Tibial nerve (tissue), 4 donors: Measurements from ENCODE around the gene NPEPPS. TPM values are rescaled to one million over a fixed set of nuclear protein-coding genes. Genes with fewer than 3 reads are reported as not detected.

Experiments
- DNase-seq, 2 donors: peaks; one replicate each; pipeline ENCODE4 v3.0.0-alpha.2; 2019; ENCODE audit warnings: low spot score in 2 of 2
- H3K27ac ChIP-seq, 4 donors: fragments of 200-600 bp; sonication (generic) in 3 of 4; one replicate each; pipeline ENCODE4 v1.5.1; 2017 to 2019; ENCODE audit warnings: mild to moderate bottlenecking in 1 of 4
- H3K27me3 ChIP-seq, 2 donors: fragments of 200-600 bp; sonication (generic) in 1 of 2; one replicate each; pipeline versions ENCODE4 v1.5.1 to v1.6.0; 2017 to 2019
- H3K36me3 ChIP-seq, 3 donors: fragments of 200-600 bp; sonication (generic); one replicate each; pipeline ENCODE4 v1.5.1; 2018 to 2019
- H3K4me1 ChIP-seq, 4 donors: fragments of 200-600 bp; sonication (generic) in 3 of 4; one replicate each; pipeline ENCODE4 v1.5.1; 2017 to 2019
- H3K4me3 ChIP-seq, 4 donors: fragments of 200-600 bp; sonication (generic) in 3 of 4; one replicate each; pipeline ENCODE4 v1.5.1; 2017 to 2019; ENCODE audit warnings: mild to moderate bottlenecking in 1 of 4, moderate library complexity in 1 of 4
- H3K9me3 ChIP-seq, 4 donors: fragments of 200-600 bp; sonication (generic) in 3 of 4; one replicate each; pipeline ENCODE4 v1.5.1; 2017 to 2019
- CTCF ChIP-seq, 5 experiments: fragments of 200-600 bp in 3 of 5; fragments of 450-650 bp in 2 of 5; sonication (generic) in 3 of 5; IDR thresholded peaks; one replicate each; pipeline ENCODE4 v1.5.1; 2016 to 2019; ENCODE audit warnings: antibody characterized with exemption in 5 of 5, mild to moderate bottlenecking in 3 of 5, moderate library complexity in 2 of 5
- EP300 ChIP-seq, 2 donors: sonication (generic); formaldehyde crosslinking; IDR thresholded peaks; one replicate each; pipeline ENCODE4 v1.6.1; 2017; ENCODE audit warnings: antibody characterized with exemption in 2 of 2, mild to moderate bottlenecking in 1 of 2
- POLR2A ChIP-seq, 2 donors: fragments of 450-650 bp; IDR thresholded peaks; one replicate each; pipeline ENCODE4 v1.6.1; 2017; ENCODE audit warnings: antibody characterized with exemption in 2 of 2, mild to moderate bottlenecking in 2 of 2, moderate library complexity in 2 of 2
- WGBS, 2 donors: methylation state at CpG; one replicate each; pipeline ENCODE4 v1.1.5; 2018; 5-methylcytosine and 5-hydroxymethylcytosine counted together
- total RNA-seq, 4 donors: library from RNA; depleted of rRNA; stranded (reverse); fragments of >200 nt; gene quantifications; one replicate each; pipeline ENCODE4 v1.1.0, GENCODE V29; 2016

Gene NPEPPS
- total RNA-seq, 4 donors from 2014 or later: 102 to 118 (median 115) TPM

GRCh38 chr17:47635734-47636133 is 104.8 kb downstream of the NPEPPS start:
- Histone ChIP-seq H3K27me3 (no peaks in the 10 kb centered on the region), H3K9me3 (no peaks in the 10 kb centered on the region), H3K4me3 (no peak overlapping the region), H3K4me1 (no peaks in the 10 kb centered on the region), H3K27ac (no peak overlapping the region), H3K36me3 (peaks cover 0 to 31% (median 0%) of the 10 kb centered on the region in 3 donors)
- 80 to 90% methylated on average over 3 of the region's 3 CpGs for WGBS, 2 donors
- TF ChIP-seq POLR2A (IDR thresholded peaks at IDR 0.05): no peak
- no peak for TF ChIP-seq CTCF (IDR thresholded peaks at IDR 0.05)
- no peak for TF ChIP-seq EP300 (IDR thresholded peaks at IDR 0.05)
- DNase-seq: no peak

- 81 to 90% methylated on average over 2 of the region's 2 CpGs for WGBS, 2 donors
- Histone ChIP-seq H3K27ac (no peak overlapping the region), H3K4me1 (no peaks in the 10 kb centered on the region), H3K4me3 (no peak overlapping the region), H3K9me3 (no peaks in the 10 kb centered on the region), H3K36me3 (peaks cover 0 to 28% (median 0%) of the 10 kb centered on the region in 3 donors), H3K27me3 (no peaks in the 10 kb centered on the region)
- no peak for TF ChIP-seq POLR2A (IDR thresholded peaks at IDR 0.05)
- TF ChIP-seq EP300 (IDR thresholded peaks at IDR 0.05): no peak
- no peak for TF ChIP-seq CTCF (IDR thresholded peaks at IDR 0.05)
- no peak for DNase-seq
Observed at GRCh38 chr17:47636273-47637030, 105.5 kb downstream of the NPEPPS start.

DNA sequence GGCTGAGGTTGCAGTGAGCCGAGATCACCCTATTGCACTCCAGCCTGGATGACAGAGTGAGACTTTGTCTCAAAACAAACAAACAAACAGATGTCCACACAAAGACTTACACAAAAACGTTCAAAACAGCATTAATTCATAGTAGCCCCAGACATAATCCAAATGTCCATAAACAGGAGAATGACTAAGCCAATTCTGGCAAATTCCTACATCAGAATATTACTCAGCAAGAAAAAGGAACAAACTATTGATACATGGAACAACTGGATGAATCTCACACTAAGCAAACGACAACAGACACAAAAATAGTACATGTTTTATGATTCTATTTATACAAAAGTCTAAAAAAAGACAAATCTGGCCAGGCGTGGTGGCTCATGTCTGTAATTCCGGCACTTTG is 108.0 kb downstream of the NPEPPS start:
- Histone ChIP-seq H3K27me3 (no peaks in the 10 kb centered on the region), H3K4me3 (no peak overlapping the region), H3K9me3 (no peaks in the 10 kb centered on the region), H3K36me3 (peaks cover 0 to 23% (median 0%) of the 10 kb centered on the region in 3 donors), H3K27ac (no peak overlapping the region), H3K4me1 (no peaks in the 10 kb centered on the region)
- no peak for DNase-seq
- TF ChIP-seq POLR2A (IDR thresholded peaks at IDR 0.05) (no peak), EP300 (IDR thresholded peaks at IDR 0.05) (no peak), CTCF (IDR thresholded peaks at IDR 0.05) (no peak)
- WGBS, 2 donors: 78% methylated on average over 5 of the region's 5 CpGs

DNA sequence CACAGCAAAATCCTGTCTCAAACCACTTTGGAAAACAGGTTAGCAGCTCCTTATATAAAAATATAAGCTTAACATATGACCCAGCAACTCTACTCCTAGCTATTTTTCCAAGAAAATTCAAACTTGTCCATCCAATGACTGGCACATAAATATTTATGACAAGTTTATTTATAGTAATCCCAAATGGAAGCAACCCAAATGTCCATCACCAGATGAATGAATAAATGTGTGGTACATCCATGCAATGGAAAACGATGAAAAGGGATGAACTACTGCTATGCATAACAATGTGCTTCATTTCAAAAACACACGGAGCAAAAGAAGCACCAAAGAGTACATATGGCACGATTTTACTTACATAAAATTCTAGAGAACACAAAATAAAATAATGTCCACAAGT is 109.2 kb downstream of the NPEPPS start:
- Histone ChIP-seq H3K4me1 (no peaks in the 10 kb centered on the region), H3K27me3 (no peaks in the 10 kb centered on the region), H3K36me3 (peaks cover 0 to 16% (median 0%) of the 10 kb centered on the region in 3 donors), H3K27ac (no peak overlapping the region), H3K9me3 (no peaks in the 10 kb centered on the region), H3K4me3 (no peak overlapping the region)
- no peak for DNase-seq
- WGBS, 2 donors: 79 to 87% methylated on average over 3 of the region's 3 CpGs
- no peak for TF ChIP-seq POLR2A (IDR thresholded peaks at IDR 0.05)
- no peak for TF ChIP-seq CTCF (IDR thresholded peaks at IDR 0.05)
- no peak for TF ChIP-seq EP300 (IDR thresholded peaks at IDR 0.05)

- 85 to 94% methylated on average over 4 of the region's 4 CpGs for whole genome bisulfite sequencing, 2 donors
- Histone ChIP-seq H3K27me3 (no peaks in the 10 kb centered on the region), H3K27ac (no peak overlapping the region), H3K4me3 (no peak overlapping the region), H3K4me1 (no peaks in the 10 kb centered on the region), H3K9me3 (no peaks in the 10 kb centered on the region), H3K36me3 (peaks cover 0 to 10% (median 0%) of the 10 kb centered on the region in 3 donors)
- DNase-seq: no peak
- no peak for TF ChIP-seq CTCF (IDR thresholded peaks at IDR 0.05)
- no peak for TF ChIP-seq POLR2A (IDR thresholded peaks at IDR 0.05)
- no peak for TF ChIP-seq EP300 (IDR thresholded peaks at IDR 0.05)
Observed at GRCh38 chr17:47641202-47641601, 110.3 kb downstream of the NPEPPS start.
